ENCODE results near the gene OR6K2. TPM values are rescaled to one million over a fixed set of nuclear protein-coding genes. Genes with fewer than 3 reads are reported as not detected.
"Not testable (repeated sequence)": the region's sequence is repeated elsewhere in the genome, so short reads cannot be mapped to it uniquely, and the experiment has no call there.

Gene OR6K2
- total and polyA plus RNA-seq, 2 donors from 2014 or later: not detected

DNA sequence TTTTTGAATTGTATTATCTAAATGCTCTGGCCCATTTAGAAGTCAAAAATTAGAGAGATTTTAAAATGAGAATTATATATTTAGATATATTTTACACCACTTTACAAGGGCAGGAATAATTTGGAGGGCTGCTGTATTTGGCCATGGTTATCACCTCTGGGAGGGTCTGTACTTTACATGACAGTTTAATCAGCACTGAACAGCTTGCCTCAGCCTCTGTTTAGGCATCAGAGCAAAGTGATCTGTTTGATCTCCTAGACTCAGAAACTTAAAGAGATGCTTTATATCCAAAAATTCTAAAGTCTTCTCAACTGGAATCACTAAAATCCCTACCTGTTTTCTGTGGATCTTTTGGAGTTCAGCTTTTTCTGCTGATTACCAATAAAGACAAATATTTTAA, 8.5 kb downstream of the OR6K2 start:
- FAIRE-seq: no peak
- no peak for TF ChIP-seq CTCF (IDR thresholded peaks at IDR 0.05; ENCODE audit: borderline replicate concordance, extremely low read depth, insufficient read depth)
- Histone ChIP-seq H3K27me3 (ENCODE audit: control insufficient read depth, insufficient read depth, low read length) (no peaks in the 10 kb centered on the region), H3K36me3 (ENCODE audit: control insufficient read depth in 2 of 3, insufficient read depth in 3 of 3, low read length in 3 of 3) (no peaks in the 10 kb centered on the region), H3K9ac (ENCODE audit: low read length in 3 of 3) (no peak overlapping the region), H3K4me1 (ENCODE audit: control insufficient read depth in 2 of 3, insufficient read depth in 2 of 3, low read depth in 1 of 3, low read length in 3 of 3) (no peaks in the 10 kb centered on the region), H3K27ac (ENCODE audit: low read depth in 2 of 2, low read length in 2 of 2) (no peak overlapping the region), H3K4me3 (ENCODE audit: low read length in 3 of 3) (no peak overlapping the region), H3K9me3 (ENCODE audit: control insufficient read depth in 2 of 3, insufficient read depth in 1 of 3, low read length in 3 of 3) (no peaks in the 10 kb centered on the region)
- no peak for DNase-seq
- intact Hi-C loops (cut with DNase I): no loop called here

DNA sequence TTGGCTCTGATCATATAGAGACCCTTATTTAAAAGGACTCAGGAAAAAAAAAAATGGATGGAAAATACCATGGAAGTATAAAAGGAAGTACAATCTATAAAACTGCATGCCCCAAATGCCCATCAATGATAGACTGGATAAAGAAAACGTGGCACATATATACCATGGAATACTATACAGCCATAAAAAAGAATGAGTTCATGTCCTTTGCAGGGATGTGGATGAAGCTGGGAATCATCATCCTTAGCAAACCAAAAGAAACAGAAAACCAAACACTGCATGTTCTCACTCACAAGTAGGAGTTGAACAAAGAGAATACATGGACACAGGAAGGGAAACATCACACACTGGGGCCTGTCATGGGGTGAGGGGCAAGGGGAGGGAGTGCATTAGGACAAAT, 9.3 kb downstream of the OR6K2 start:
- H3K4me1 ChIP-seq (ENCODE audit: control insufficient read depth in 2 of 3, insufficient read depth in 2 of 3, low read depth in 1 of 3, low read length in 3 of 3); intact Hi-C loops (cut with DNase I); H3K4me3 ChIP-seq (ENCODE audit: low read length in 3 of 3); H3K9me3 ChIP-seq (ENCODE audit: control insufficient read depth in 2 of 3, insufficient read depth in 1 of 3, low read length in 3 of 3); H3K9ac ChIP-seq (ENCODE audit: low read length in 3 of 3); DNase-seq; FAIRE-seq; H3K27ac ChIP-seq (ENCODE audit: low read depth in 2 of 2, low read length in 2 of 2); H3K36me3 ChIP-seq (ENCODE audit: control insufficient read depth in 2 of 3, insufficient read depth in 3 of 3, low read length in 3 of 3); H3K27me3 ChIP-seq (ENCODE audit: control insufficient read depth, insufficient read depth, low read length): not testable (repeated sequence)

DNA sequence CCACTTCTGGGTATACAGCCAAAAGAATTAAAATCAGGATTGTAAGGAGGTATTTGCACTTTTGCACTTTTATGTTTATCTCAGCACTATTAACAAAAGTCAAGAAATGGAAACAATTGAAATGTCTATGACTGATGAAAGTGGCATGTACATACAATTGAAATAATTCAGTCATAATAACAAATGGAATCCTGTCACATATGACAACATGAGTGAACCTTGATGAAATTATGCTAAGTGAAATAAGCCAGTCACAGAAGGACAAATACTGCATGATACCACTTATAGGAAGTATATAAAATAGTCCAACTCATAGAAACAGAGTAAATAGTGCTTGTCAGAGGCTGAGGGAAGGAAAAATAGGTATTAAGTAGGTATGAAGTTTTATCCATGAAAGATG, 10.6 kb downstream of the OR6K2 start:
- H3K36me3 ChIP-seq (ENCODE audit: control insufficient read depth in 2 of 3, insufficient read depth in 3 of 3, low read length in 3 of 3): no peaks in the 10 kb centered on the region
- no peak overlapping the region for H3K27ac ChIP-seq (ENCODE audit: low read depth in 2 of 2, low read length in 2 of 2)
- no peak overlapping the region for H3K4me3 ChIP-seq (ENCODE audit: low read length in 3 of 3)
- H3K27me3 ChIP-seq (ENCODE audit: control insufficient read depth, insufficient read depth, low read length): no peaks in the 10 kb centered on the region
- FAIRE-seq (no peak), DNase-seq (no peak)
- no peak overlapping the region for H3K9ac ChIP-seq (ENCODE audit: low read length in 3 of 3)
- no peak for TF ChIP-seq CTCF (IDR thresholded peaks at IDR 0.05; ENCODE audit: borderline replicate concordance, extremely low read depth, insufficient read depth)
- H3K9me3 ChIP-seq (ENCODE audit: control insufficient read depth in 2 of 3, insufficient read depth in 1 of 3, low read length in 3 of 3): no peaks in the 10 kb centered on the region
- H3K4me1 ChIP-seq (ENCODE audit: control insufficient read depth in 2 of 3, insufficient read depth in 2 of 3, low read depth in 1 of 3, low read length in 3 of 3): no peaks in the 10 kb centered on the region
- intact Hi-C loops (cut with DNase I): no loop called here

DNA sequence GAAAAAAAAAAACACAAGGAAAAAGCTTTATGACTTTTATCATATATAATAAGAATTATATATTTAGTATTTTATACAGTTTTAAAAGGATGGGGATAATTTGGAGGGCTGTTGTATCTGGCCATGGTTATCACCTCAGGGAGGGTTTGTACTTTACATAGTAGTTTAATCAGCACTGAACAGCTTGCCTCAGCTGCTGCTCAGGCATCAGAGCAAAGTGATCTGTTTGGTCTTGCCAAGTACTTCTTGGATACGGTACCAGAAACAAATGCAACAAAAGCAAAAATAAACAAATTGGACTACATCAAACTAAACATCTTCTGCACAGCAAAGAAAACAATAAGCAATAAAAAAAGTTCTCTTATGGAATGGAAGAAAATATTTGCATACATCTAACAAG, 11.3 kb downstream of the OR6K2 start:
- no peak overlapping the region for H3K27ac ChIP-seq (ENCODE audit: low read depth in 2 of 2, low read length in 2 of 2)

GRCh38 chr1:158688343-158688742, 12.1 kb downstream of the OR6K2 start:
- FAIRE-seq; H3K9ac ChIP-seq (ENCODE audit: low read length in 3 of 3); intact Hi-C loops (cut with DNase I); H3K27ac ChIP-seq (ENCODE audit: low read depth in 2 of 2, low read length in 2 of 2); DNase-seq; H3K4me3 ChIP-seq (ENCODE audit: low read length in 3 of 3); H3K27me3 ChIP-seq (ENCODE audit: control insufficient read depth, insufficient read depth, low read length); H3K4me1 ChIP-seq (ENCODE audit: control insufficient read depth in 2 of 3, insufficient read depth in 2 of 3, low read depth in 1 of 3, low read length in 3 of 3); H3K36me3 ChIP-seq (ENCODE audit: control insufficient read depth in 2 of 3, insufficient read depth in 3 of 3, low read length in 3 of 3); H3K9me3 ChIP-seq (ENCODE audit: control insufficient read depth in 2 of 3, insufficient read depth in 1 of 3, low read length in 3 of 3): not testable (repeated sequence)

More for the DNA sequence above, 11.3 kb downstream of the OR6K2 start:
- H3K9ac ChIP-seq (ENCODE audit: low read length in 3 of 3): no peak overlapping the region
- DNase-seq (no peak), FAIRE-seq (no peak)
- no peaks in the 10 kb centered on the region for H3K4me1 ChIP-seq (ENCODE audit: control insufficient read depth in 2 of 3, insufficient read depth in 2 of 3, low read depth in 1 of 3, low read length in 3 of 3)
- no peak overlapping the region for H3K4me3 ChIP-seq (ENCODE audit: low read length in 3 of 3)
- intact Hi-C loops (cut with DNase I): no loop called here
- H3K36me3 ChIP-seq (ENCODE audit: control insufficient read depth in 2 of 3, insufficient read depth in 3 of 3, low read length in 3 of 3): no peaks in the 10 kb centered on the region
- TF ChIP-seq CTCF (IDR thresholded peaks at IDR 0.05; ENCODE audit: borderline replicate concordance, extremely low read depth, insufficient read depth): no peak
- H3K27me3 ChIP-seq (ENCODE audit: control insufficient read depth, insufficient read depth, low read length): no peaks in the 10 kb centered on the region
- H3K9me3 ChIP-seq (ENCODE audit: control insufficient read depth in 2 of 3, insufficient read depth in 1 of 3, low read length in 3 of 3): no peaks in the 10 kb centered on the region
